Measurements from ENCODE around the gene MT1E.

The MT1E gene

GRCh38 chr16:56600398-56600999, 25.1 kb upstream of the MT1E start:
- peak; percentile 71 for FAIRE-seq
- TF ChIP-seq POLR2A (IDR thresholded peaks at IDR 0.05; ENCODE audit: low read depth, low read length): no peak
- peak; percentile 55 for DNase-seq (ENCODE audit: insufficient read length, low spot score)

- no peak for FAIRE-seq
- TF ChIP-seq POLR2A (IDR thresholded peaks at IDR 0.05; ENCODE audit: low read depth, low read length): no peak
- DNase-seq (ENCODE audit: insufficient read length, low spot score): no peak
These were observed 24.3 kb upstream of the MT1E start for GRCh38 chr16:56601325-56601724.

- no peak for TF ChIP-seq POLR2A (IDR thresholded peaks at IDR 0.05; ENCODE audit: low read depth, low read length)
- DNase-seq (ENCODE audit: insufficient read length, low spot score): no peak
- no peak for FAIRE-seq
These were observed 22.0 kb upstream of the MT1E start for GRCh38 chr16:56603589-56603988.

- no peak for TF ChIP-seq POLR2A (IDR thresholded peaks at IDR 0.05; ENCODE audit: low read depth, low read length)
- FAIRE-seq (no peak), DNase-seq (ENCODE audit: insufficient read length, low spot score) (no peak)
These were observed 20.6 kb upstream of the MT1E start for GRCh38 chr16:56604966-56605365.

GRCh38 chr16:56605475-56605874, 20.1 kb upstream of the MT1E start:
- no peak for TF ChIP-seq POLR2A (IDR thresholded peaks at IDR 0.05; ENCODE audit: low read depth, low read length)
- DNase-seq (ENCODE audit: insufficient read length, low spot score) (no peak), FAIRE-seq (no peak)

GRCh38 chr16:56606071-56606475, 19.5 kb upstream of the MT1E start:
- peak; percentile 73 for DNase-seq (ENCODE audit: insufficient read length, low spot score)
- no peak for FAIRE-seq

GRCh38 chr16:56606476-56607108, 19.0 kb upstream of the MT1E start:
- DNase-seq (ENCODE audit: insufficient read length, low spot score) (no peak), FAIRE-seq (no peak)
- TF ChIP-seq POLR2A (IDR thresholded peaks at IDR 0.05; ENCODE audit: low read depth, low read length): no peak

More at GRCh38 chr16:56606071-56606475, 19.5 kb upstream of the MT1E start:
- no peak for TF ChIP-seq POLR2A (IDR thresholded peaks at IDR 0.05; ENCODE audit: low read depth, low read length)

GRCh38 chr16:56607109-56607618, 18.4 kb upstream of the MT1E start:
- peak; percentile 41; the same call in 1 of the 2 replicates for TF ChIP-seq POLR2A (IDR thresholded peaks at IDR 0.05; ENCODE audit: low read depth, low read length)
- peak; percentile 6 for FAIRE-seq
- DNase-seq (ENCODE audit: insufficient read length, low spot score): peak; percentile 80

- no peak for FAIRE-seq
- no peak for TF ChIP-seq POLR2A (IDR thresholded peaks at IDR 0.05; ENCODE audit: low read depth, low read length)
- DNase-seq (ENCODE audit: insufficient read length, low spot score): no peak
These were observed 17.9 kb upstream of the MT1E start for GRCh38 chr16:56607675-56608042.

GRCh38 chr16:56608043-56608875, 17.3 kb upstream of the MT1E start, which contains the start of gene MT2A:
Gene MT2A, plus strand, starts transcription at chr16:56608584. Its CDS starts 72 bp downstream, at chr16:56608656.
- TF ChIP-seq POLR2A (IDR thresholded peaks at IDR 0.05; ENCODE audit: low read depth, low read length): peak; percentile 94
- FAIRE-seq: no peak
- peak; percentile 68 for DNase-seq (ENCODE audit: insufficient read length, low spot score)

- DNase-seq (ENCODE audit: insufficient read length, low spot score) (no peak), FAIRE-seq (no peak)
- no peak for TF ChIP-seq POLR2A (IDR thresholded peaks at IDR 0.05; ENCODE audit: low read depth, low read length)
These were observed 16.6 kb upstream of the MT1E start for GRCh38 chr16:56608876-56609462.

- no peak for DNase-seq (ENCODE audit: insufficient read length, low spot score)
- no peak for FAIRE-seq
- TF ChIP-seq POLR2A (IDR thresholded peaks at IDR 0.05; ENCODE audit: low read depth, low read length): peak; percentile 40; the same call in 1 of the 2 replicates
These were observed 16.1 kb upstream of the MT1E start for GRCh38 chr16:56609463-56609921.

GRCh38 chr16:56610017-56610608, 15.5 kb upstream of the MT1E start:
- FAIRE-seq: no peak
- TF ChIP-seq POLR2A (IDR thresholded peaks at IDR 0.05; ENCODE audit: low read depth, low read length): peak; percentile 74
- DNase-seq (ENCODE audit: insufficient read length, low spot score): no peak
